ENCODE results near the gene TMC1. TPM values are rescaled to one million over a fixed set of nuclear protein-coding genes. Genes with fewer than 3 reads are reported as not detected.
"Not testable (repeated sequence)": the region's sequence is repeated elsewhere in the genome, so short reads cannot be mapped to it uniquely, and the experiment has no call there.

TMC1 gene
- total RNA-seq, 2 donors from 2014 or later, result not detected

DNA sequence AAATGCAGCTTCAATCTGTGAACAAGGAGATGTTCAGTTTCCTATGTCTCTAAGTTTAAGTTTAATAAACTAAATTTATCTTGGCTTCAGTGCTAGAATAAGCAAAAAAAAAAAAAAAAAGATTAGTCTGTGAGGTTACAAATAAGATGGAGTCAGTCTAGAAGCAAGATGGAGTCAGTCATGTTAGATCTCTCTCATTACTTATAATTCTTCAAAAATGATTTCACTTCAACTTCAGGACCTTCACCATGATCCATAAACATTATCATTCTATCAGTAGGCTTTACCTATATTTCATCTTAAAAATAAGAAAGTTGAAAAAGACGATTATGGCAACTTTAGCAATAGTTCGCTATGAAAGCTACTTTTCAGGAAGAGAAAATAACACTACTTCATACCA lies 30.2 kb upstream of the TMC1 start:
- no peaks in the 10 kb centered on the region for H3K36me3 Mint-ChIP-seq (ENCODE audit: low read depth)
- no peaks in the 10 kb centered on the region for H3K9me3 ChIP-seq (ENCODE audit: control insufficient read depth, low read length, poor library complexity, severe bottlenecking)
- peaks cover 2% of the 10 kb centered on the region for H3K4me1 Mint-ChIP-seq
- no peak overlapping the region for H3K27ac Mint-ChIP-seq
- no peak for DNase-seq
- ATAC-seq, result no peak
- no peak overlapping the region for H3K4me3 Mint-ChIP-seq
- H3K27me3 Mint-ChIP-seq, result no peaks in the 10 kb centered on the region

- no peak for ATAC-seq
- H3K9me3 ChIP-seq (ENCODE audit: control insufficient read depth, low read length, poor library complexity, severe bottlenecking), result no peaks in the 10 kb centered on the region
- H3K27me3 Mint-ChIP-seq, result no peaks in the 10 kb centered on the region
- peaks cover 2% of the 10 kb centered on the region for H3K36me3 Mint-ChIP-seq (ENCODE audit: low read depth)
- H3K27ac Mint-ChIP-seq, result no peak overlapping the region
- no peak for DNase-seq
- H3K4me3 Mint-ChIP-seq, result no peak overlapping the region
- H3K4me1 Mint-ChIP-seq, result peaks cover 2% of the 10 kb centered on the region
Measured at GRCh38 chr9:72494051-72494450, 27.4 kb upstream of the TMC1 start.

DNA sequence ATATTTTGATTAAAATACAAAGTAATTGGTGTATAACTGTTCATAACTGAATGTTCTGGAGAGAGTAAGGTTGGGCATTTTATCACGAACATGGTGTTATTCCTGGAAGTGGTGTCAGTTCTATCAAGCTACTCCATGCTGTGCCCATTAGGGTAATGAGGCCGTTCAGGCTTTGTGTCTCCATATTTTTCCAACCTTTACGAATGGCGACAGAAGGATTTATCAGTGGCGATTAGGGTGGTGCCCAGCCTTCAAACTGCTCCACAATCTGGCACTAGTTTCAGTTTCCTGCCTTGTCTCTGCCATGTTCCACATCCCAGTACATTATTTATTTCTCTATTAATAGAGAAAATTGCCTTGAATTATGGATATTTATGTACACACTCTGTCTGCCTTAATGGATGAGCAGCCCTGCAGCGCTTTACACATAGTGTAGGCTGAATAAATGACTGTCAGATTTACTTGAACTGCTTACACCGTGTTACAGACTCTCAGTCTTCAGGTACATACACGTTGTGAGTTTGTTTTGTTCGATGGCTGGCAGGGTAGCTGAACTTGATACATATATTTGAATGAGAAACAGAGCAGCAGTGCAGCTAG lies 23.9 kb upstream of the TMC1 start:
- Mint-ChIP-seq H3K27me3 (no peaks in the 10 kb centered on the region), H3K36me3 (ENCODE audit: low read depth) (peaks cover 2% of the 10 kb centered on the region), H3K27ac (no peak overlapping the region), H3K4me3 (no peak overlapping the region), H3K4me1 (peaks cover 2% of the 10 kb centered on the region)
- ATAC-seq (no peak), DNase-seq (no peak)
- H3K9me3 ChIP-seq (ENCODE audit: control insufficient read depth, low read length, poor library complexity, severe bottlenecking), result no peaks in the 10 kb centered on the region

DNA sequence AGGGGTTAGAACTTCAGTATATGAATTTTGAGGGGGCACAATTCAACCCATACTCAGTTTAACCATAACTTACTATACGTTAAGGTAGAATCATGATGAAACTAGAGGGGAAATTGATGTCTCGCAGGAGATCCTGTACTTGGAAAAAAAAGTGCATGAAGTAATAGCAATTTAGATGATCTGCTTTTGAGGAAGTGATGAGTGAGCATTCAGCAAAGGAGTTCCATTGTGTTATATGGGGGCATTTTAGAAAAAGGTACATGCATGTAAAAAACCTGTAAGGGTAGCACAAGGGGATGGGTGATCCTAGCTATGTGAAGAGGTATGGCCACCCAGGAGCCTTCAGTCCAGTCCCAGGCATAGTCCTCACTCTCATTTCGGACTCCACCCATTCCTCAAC lies 14.8 kb upstream of the TMC1 start:
- H3K36me3 Mint-ChIP-seq (ENCODE audit: low read depth), result no peaks in the 10 kb centered on the region
- DNase-seq, result no peak

DNA sequence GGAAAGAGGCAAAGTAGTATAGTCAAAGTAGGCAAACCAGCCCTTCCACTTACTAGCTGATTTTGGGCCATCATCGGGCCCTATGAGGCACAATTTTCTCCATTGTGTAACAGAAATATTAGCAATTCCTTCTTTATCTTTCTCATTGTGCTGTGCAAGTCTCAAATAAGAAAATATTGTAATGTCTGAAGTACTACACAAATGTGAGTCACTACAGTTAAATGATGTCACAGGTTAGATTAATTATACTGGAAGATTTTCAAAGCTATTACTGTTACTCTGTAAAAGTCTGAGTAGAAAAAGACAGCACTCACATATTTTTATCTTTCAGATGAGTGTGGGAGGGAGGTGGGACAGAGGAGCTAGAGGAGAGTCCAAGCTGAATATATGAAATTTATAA lies 12.4 kb upstream of the TMC1 start:
- Mint-ChIP-seq H3K4me3 (no peak overlapping the region), H3K36me3 (ENCODE audit: low read depth) (no peaks in the 10 kb centered on the region), H3K4me1 (peaks cover 4% of the 10 kb centered on the region), H3K27ac (no peak overlapping the region), H3K27me3 (no peaks in the 10 kb centered on the region)
- no peak for ATAC-seq
- no peaks in the 10 kb centered on the region for H3K9me3 ChIP-seq (ENCODE audit: control insufficient read depth, low read length, poor library complexity, severe bottlenecking)
- no peak for DNase-seq

More for the DNA sequence above, 14.8 kb upstream of the TMC1 start:
- no peaks in the 10 kb centered on the region for H3K9me3 ChIP-seq (ENCODE audit: control insufficient read depth, low read length, poor library complexity, severe bottlenecking)
- Mint-ChIP-seq H3K4me3 (no peak overlapping the region), H3K27ac (no peak overlapping the region), H3K27me3 (no peaks in the 10 kb centered on the region), H3K4me1 (peaks cover 4% of the 10 kb centered on the region)
- no peak for ATAC-seq

- Mint-ChIP-seq H3K4me1 (peaks cover 4% of the 10 kb centered on the region), H3K27me3 (no peaks in the 10 kb centered on the region), H3K4me3 (no peak overlapping the region), H3K27ac (peak overlapping the region; percentile 27), H3K36me3 (ENCODE audit: low read depth) (no peaks in the 10 kb centered on the region)
- ATAC-seq (no peak), DNase-seq (no peak)
- H3K9me3 ChIP-seq (ENCODE audit: control insufficient read depth, low read length, poor library complexity, severe bottlenecking), result no peaks in the 10 kb centered on the region
Measured at GRCh38 chr9:72509635-72510034, 11.8 kb upstream of the TMC1 start.

- H3K27ac Mint-ChIP-seq; H3K4me3 Mint-ChIP-seq; ATAC-seq; H3K27me3 Mint-ChIP-seq; DNase-seq; H3K9me3 ChIP-seq (ENCODE audit: control insufficient read depth, low read length, poor library complexity, severe bottlenecking); H3K36me3 Mint-ChIP-seq (ENCODE audit: low read depth): not testable (repeated sequence)
- peaks cover 11% of the 10 kb centered on the region for H3K4me1 Mint-ChIP-seq
Measured at GRCh38 chr9:72521011-72521410, 397 bp upstream of the TMC1 start.

DNA sequence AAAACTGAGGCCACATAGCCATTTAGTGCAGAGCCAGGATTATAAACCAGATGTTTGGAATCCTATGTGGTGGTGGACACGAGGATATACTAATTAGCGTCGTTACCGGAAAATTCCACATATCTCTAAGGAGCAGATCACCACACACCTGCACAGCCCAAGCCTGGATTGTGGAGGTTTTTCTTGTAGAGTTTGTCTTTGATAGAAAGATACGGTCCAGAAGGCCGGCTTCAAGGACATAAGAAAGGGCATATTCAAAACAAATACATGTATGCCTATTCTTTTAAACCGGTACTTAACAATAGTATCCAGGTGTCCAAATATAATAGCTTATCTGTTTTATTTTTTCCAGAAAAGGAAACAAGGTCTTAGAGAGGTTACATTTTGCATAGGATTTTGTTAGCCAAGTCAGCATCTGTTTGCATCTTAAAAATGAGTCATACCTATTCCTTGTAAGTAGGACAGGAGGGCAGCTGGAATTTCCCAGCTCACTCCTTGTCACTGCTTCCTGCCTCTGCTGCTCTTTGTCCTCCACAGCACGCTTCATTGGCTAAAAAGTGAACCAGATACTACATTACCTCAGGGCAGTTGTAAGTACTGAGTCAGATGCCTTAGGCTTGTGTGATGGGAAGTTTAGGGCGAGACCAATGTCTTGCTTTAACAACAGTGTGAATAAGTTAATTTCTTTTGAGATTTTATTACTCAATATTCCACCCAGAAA lies 3.6 kb downstream of the TMC1 start:
- Mint-ChIP-seq H3K27ac (peak overlapping the region; percentile 99), H3K36me3 (ENCODE audit: low read depth) (no peaks in the 10 kb centered on the region), H3K27me3 (no peaks in the 10 kb centered on the region), H3K4me1 (peaks cover 36% of the 10 kb centered on the region), H3K4me3 (no peak overlapping the region)
- peak; percentile 37 for ATAC-seq
- H3K9me3 ChIP-seq (ENCODE audit: control insufficient read depth, low read length, poor library complexity, severe bottlenecking), result no peaks in the 10 kb centered on the region
- DNase-seq, result peak in 2 of 3 donors; percentile 6 to 40

- Mint-ChIP-seq H3K27me3 (no peaks in the 10 kb centered on the region), H3K4me3 (peak overlapping the region; percentile 91), H3K36me3 (ENCODE audit: low read depth) (no peaks in the 10 kb centered on the region), H3K4me1 (peaks cover 36% of the 10 kb centered on the region), H3K27ac (peak overlapping the region; percentile 99)
- DNase-seq, result peak; percentile 52 to 77 (median 62)
- H3K9me3 ChIP-seq (ENCODE audit: control insufficient read depth, low read length, poor library complexity, severe bottlenecking), result no peaks in the 10 kb centered on the region
- peak; percentile 85 for ATAC-seq
Measured at GRCh38 chr9:72526901-72527800, 5.7 kb downstream of the TMC1 start.

DNA sequence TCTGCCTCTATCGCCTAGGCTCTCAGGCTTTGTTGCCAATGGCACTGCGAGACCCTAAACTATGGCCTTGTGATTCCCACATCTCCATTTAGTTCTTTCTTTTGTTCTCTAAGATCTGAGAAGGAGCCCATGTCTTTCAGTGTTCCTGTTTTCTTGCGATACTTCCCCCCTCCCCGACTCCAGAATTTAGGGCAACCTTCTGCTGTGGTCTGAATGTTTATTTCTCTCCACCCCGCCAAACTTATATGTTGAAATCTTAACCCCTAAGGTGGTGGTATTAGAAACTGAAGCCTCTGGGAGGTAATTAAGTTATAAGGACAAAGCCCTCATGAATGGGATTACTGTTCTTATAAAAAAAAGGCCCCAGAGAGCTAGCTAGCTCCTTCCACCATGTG lies 6.4 kb downstream of the TMC1 start:
- no peaks in the 10 kb centered on the region for H3K27me3 Mint-ChIP-seq

DNA sequence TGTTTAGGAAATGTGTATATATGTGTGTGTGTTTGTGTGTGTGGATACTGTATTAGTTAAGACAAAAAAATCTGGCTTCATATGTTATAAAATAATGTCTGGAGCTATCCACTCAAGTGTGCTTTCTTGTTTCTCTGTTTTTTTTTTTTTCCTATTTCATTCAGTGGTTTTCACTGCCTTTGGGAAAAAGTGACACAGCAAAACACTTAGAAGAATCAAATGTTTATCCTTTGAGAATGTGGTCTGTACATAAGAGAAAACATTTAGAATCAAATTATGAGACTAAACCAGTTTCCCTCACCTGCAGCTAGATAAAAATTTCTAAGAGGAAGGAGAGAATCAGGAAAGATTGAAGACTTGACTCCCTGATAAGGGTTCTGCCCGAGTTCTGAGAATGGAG lies 8.1 kb downstream of the TMC1 start:
- Mint-ChIP-seq H3K4me1 (peaks cover 35% of the 10 kb centered on the region), H3K27ac (peak overlapping the region; percentile 99), H3K4me3 (no peak overlapping the region), H3K36me3 (ENCODE audit: low read depth) (no peaks in the 10 kb centered on the region), H3K27me3 (no peaks in the 10 kb centered on the region)
- no peaks in the 10 kb centered on the region for H3K9me3 ChIP-seq (ENCODE audit: control insufficient read depth, low read length, poor library complexity, severe bottlenecking)
- DNase-seq (no peak), ATAC-seq (no peak)

More for the DNA sequence above, 6.4 kb downstream of the TMC1 start:
- Mint-ChIP-seq H3K4me3 (peak overlapping the region; percentile 91), H3K4me1 (peaks cover 36% of the 10 kb centered on the region), H3K27ac (peak overlapping the region; percentile 99), H3K36me3 (ENCODE audit: low read depth) (no peaks in the 10 kb centered on the region)
- no peak for DNase-seq
- H3K9me3 ChIP-seq (ENCODE audit: control insufficient read depth, low read length, poor library complexity, severe bottlenecking), result no peaks in the 10 kb centered on the region
- ATAC-seq, result no peak

GRCh38 chr9:72533322-72533721 lies 11.9 kb downstream of the TMC1 start:
- Mint-ChIP-seq H3K4me3 (no peak overlapping the region), H3K36me3 (ENCODE audit: low read depth) (no peaks in the 10 kb centered on the region), H3K27me3 (no peaks in the 10 kb centered on the region), H3K27ac (no peak overlapping the region), H3K4me1 (peaks cover 9% of the 10 kb centered on the region)
- DNase-seq (no peak), ATAC-seq (no peak)
- no peaks in the 10 kb centered on the region for H3K9me3 ChIP-seq (ENCODE audit: control insufficient read depth, low read length, poor library complexity, severe bottlenecking)

DNA sequence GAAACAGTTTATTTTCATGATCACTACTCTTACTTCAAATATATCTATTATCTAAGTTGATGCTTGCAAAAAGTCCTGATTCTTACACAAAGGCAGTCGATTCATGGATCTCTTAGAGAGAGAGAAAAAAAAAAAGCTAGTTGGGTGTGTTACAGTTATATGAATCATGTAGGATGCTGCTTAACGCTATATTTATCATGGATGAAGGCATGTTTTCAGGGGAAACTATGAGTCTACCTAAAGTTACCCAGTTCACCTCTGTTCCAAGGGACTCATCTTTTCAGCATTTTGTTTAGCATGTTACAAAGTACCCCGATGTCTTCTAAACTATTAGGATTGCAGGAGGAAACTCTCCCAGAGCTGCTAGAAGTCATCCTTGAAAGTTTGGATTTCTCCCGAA lies 13.5 kb downstream of the TMC1 start:
- H3K27ac Mint-ChIP-seq, result no peak overlapping the region
- no peaks in the 10 kb centered on the region for H3K27me3 Mint-ChIP-seq
- H3K4me3 Mint-ChIP-seq, result no peak overlapping the region
- ATAC-seq (no peak), DNase-seq (no peak)
- peaks cover 3% of the 10 kb centered on the region for H3K4me1 Mint-ChIP-seq
- no peaks in the 10 kb centered on the region for H3K36me3 Mint-ChIP-seq (ENCODE audit: low read depth)
- no peaks in the 10 kb centered on the region for H3K9me3 ChIP-seq (ENCODE audit: control insufficient read depth, low read length, poor library complexity, severe bottlenecking)
